ENCODE results near the gene LTBP2. TPM values are rescaled to one million over a fixed set of nuclear protein-coding genes. Genes with fewer than 3 reads are reported as not detected.
A peak's percentile ranks its signal among the peaks of the same experiment; 100 is the strongest.

Gene LTBP2
- total and polyA plus RNA-seq, 2 of the 13 experiments (the other 11 are each of a cell fraction or from before 2014, with no cell fraction given) = 0.20 to 0.41 TPM

DNA sequence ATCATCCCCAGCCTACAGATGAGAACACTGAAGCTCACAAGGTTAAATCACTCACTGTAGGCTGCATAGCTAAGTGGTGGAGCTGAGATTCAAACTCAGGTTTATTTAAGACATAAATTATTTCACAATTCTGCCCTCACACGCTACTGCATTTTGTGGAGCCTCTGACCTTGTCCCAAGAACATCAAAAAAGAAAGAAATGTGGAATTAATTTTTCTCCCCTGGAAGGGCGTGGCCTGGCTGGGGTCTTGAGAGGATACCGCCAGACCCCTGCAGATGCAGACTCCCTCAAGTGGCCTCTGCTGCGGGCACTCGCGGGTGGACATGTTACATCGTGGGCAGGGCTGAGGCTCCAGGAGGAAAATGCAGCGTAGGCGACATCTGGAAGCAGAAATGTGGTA, 40.6 kb downstream of the LTBP2 start:
- Histone ChIP-seq H3K9me3 (ENCODE audit: low read length) (no peaks in the 10 kb centered on the region), H4K20me1 (ENCODE audit: insufficient read depth, low read length) (no peaks in the 10 kb centered on the region), H2AFZ (ENCODE audit: low read length) (no peak overlapping the region), H3K36me3 (replicated peaks in 1 of 2; ENCODE audit: control insufficient read depth in 1 of 2, insufficient read depth in 2 of 2, low read length in 2 of 2) (no peaks in the 10 kb centered on the region), H3K4me2 (ENCODE audit: low read depth, low read length) (no peak overlapping the region), H3K27ac (ENCODE audit: extremely low read length, insufficient read depth, low read length) (no peak overlapping the region), H3K79me2 (ENCODE audit: insufficient read depth, low read length) (no peaks in the 10 kb centered on the region), H3K27me3 (ENCODE audit: control insufficient read depth in 1 of 2, insufficient read depth in 2 of 2, low read length in 2 of 2) (peaks cover 0 to 17% of the 10 kb centered on the region in 2 experiments; a peak in 3 of 5 replicates), H3K4me3 (replicated peaks in 1 of 3; ENCODE audit: insufficient read depth in 1 of 3, low read depth in 2 of 3, low read length in 3 of 3) (no peak overlapping the region), H3K9ac (ENCODE audit: insufficient read depth, low read depth, low read length) (no peak overlapping the region), H3K4me1 (ENCODE audit: insufficient read depth, low read length) (peaks cover 31% of the 10 kb centered on the region)
- FAIRE-seq (no peak), ATAC-seq (no peak), DNase-seq (ENCODE audit: low spot score) (no peak)
- intact Hi-C loops (cut with micrococcal nuclease; ENCODE audit: unreplicated experiment) (no loop called here), in situ Hi-C loops (cut with HindIII; ENCODE audit: extremely low pct_ligation_motif_present, low pct_unique_long_range_greater_than_20kb) (no loop called here)
- 62% methylated on average over 9 of the region's 9 CpGs for WGBS (ENCODE audit: low lambda C conversion rate)
- TF ChIP-seq ZNF317 (CRISPR knock-in tag; IDR thresholded peaks at IDR 0.05) = no peak
- no TSS peak for BruUV-seq (replicated peaks)
- ChIA-PET POLR2A (no interaction called here), CTCF (ENCODE audit: low intra/inter-chr PET ratio, low total read pairs) (no interaction called here)

- Histone ChIP-seq H3K27ac (ENCODE audit: extremely low read length, insufficient read depth, low read length) (no peak overlapping the region), H3K79me2 (ENCODE audit: insufficient read depth, low read length) (no peaks in the 10 kb centered on the region), H3K4me1 (ENCODE audit: insufficient read depth, low read length) (peaks cover 31% of the 10 kb centered on the region), H3K9ac (ENCODE audit: insufficient read depth, low read depth, low read length) (no peak overlapping the region), H2AFZ (ENCODE audit: low read length) (no peak overlapping the region), H3K27me3 (ENCODE audit: control insufficient read depth in 1 of 2, insufficient read depth in 2 of 2, low read length in 2 of 2) (peaks cover 0 to 24% of the 10 kb centered on the region in 2 experiments; a peak in 3 of 5 replicates), H3K9me3 (ENCODE audit: low read length) (no peaks in the 10 kb centered on the region), H4K20me1 (ENCODE audit: insufficient read depth, low read length) (no peaks in the 10 kb centered on the region), H3K4me3 (replicated peaks in 1 of 3; ENCODE audit: insufficient read depth in 1 of 3, low read depth in 2 of 3, low read length in 3 of 3) (peak overlapping the region in 1 of 3 experiments; percentile 51; a peak in 1 of 6 replicates), H3K36me3 (replicated peaks in 1 of 2; ENCODE audit: control insufficient read depth in 1 of 2, insufficient read depth in 2 of 2, low read length in 2 of 2) (no peaks in the 10 kb centered on the region), H3K4me2 (ENCODE audit: low read depth, low read length) (peak overlapping the region; percentile 66)
- 64% methylated on average over 5 of the region's 5 CpGs for WGBS (ENCODE audit: low lambda C conversion rate)
- intact Hi-C loops (cut with micrococcal nuclease; ENCODE audit: unreplicated experiment) = no loop called here
- FAIRE-seq = no peak
- in situ Hi-C loops (cut with HindIII; ENCODE audit: extremely low pct_ligation_motif_present, low pct_unique_long_range_greater_than_20kb) = no loop called here
- TF ChIP-seq, protein P1, sequence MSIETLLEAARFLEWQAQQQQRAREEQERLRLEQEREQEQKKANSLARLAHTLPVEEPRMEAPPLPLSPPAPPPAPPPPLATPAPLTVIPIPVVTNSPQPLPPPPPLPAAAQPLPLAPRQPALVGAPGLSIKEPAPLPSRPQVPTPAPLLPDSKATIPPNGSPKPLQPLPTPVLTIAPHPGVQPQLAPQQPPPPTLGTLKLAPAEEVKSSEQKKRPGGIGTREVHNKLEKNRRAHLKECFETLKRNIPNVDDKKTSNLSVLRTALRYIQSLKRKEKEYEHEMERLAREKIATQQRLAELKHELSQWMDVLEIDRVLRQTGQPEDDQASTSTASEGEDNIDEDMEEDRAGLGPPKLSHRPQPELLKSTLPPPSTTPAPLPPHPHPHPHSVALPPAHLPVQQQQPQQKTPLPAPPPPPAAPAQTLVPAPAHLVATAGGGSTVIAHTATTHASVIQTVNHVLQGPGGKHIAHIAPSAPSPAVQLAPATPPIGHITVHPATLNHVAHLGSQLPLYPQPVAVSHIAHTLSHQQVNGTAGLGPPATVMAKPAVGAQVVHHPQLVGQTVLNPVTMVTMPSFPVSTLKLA (IDR thresholded peaks at IDR 0.05) = no peak
- peak; percentile 80 for TF ChIP-seq ZNF629 (CRISPR knock-in tag; conservative IDR thresholded peaks at IDR 0.05)
- POLR2A ChIA-PET = no interaction called here
- no peak for ATAC-seq
- no TSS peak for BruUV-seq (replicated peaks)
- CTCF ChIA-PET (ENCODE audit: low intra/inter-chr PET ratio, low total read pairs) = no interaction called here
- DNase-seq (ENCODE audit: low spot score) = no peak
These were observed 41.3 kb downstream of the LTBP2 start for GRCh38 chr14:74570696-74571095.

Measured in HepG2 (cell line).